ENCODE measurements around the gene SRPX2.
"Not testable (repeated sequence)": the region's sequence is repeated elsewhere in the genome, so short reads cannot be mapped to it uniquely, and the experiment has no call there.

The SRPX2 gene

DNA sequence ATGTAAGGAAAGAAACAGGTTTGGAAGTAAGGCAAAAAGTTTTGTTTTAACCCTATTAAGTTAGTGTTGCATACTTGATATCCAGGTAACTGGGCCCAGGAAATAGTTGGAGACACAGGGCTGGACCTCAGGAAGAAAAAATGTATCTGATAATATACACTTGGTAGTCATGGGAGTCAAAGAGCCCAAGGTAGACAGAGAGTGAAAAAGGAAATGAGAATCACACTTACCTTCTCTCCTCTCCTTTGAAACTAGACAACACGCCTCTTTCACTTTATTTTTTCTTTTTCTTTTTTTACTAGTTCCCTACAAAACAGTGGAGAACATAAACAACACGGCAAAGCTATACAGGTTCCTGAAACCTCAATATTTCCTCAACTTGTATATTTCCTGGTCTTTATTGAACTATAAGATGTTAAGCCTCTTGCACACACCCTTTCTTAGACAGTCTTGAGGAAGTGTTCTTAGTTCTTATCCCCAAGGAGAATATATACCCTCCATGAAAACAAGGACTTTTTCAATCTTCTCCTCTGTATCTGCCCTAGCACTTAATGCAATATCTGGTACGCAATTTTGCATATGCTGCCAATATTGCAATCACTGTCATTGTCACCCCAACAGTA is 60.7 kb downstream of the SRPX2 start:
- DNase-seq, result no peak

GRCh38 chrX:100710816-100711215 is 66.8 kb downstream of the SRPX2 start:
- no peak for DNase-seq

DNA sequence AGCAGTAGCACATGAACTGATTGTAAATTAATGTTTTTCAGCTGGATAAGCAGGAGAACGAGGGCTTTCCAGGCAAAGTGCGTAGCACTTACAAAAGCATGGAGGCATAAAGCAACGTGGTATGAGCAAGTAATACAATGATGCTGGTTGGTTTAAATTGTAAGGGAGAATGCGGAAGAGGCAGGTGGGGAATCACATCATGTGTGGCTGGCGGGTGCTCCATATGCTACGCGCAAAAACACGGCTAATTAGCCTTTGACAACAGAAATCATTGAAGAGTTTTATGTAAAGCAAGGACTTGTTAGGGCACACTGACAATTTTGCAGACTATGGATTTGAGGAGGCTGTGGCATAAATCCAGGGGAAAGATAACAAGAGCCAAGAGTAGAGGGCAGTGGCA is 73.4 kb downstream of the SRPX2 start:
- DNase-seq, result no peak

- DNase-seq, result no peak
These were observed 75.1 kb downstream of the SRPX2 start for GRCh38 chrX:100719139-100719538.

- no peak for DNase-seq
These were observed 76.3 kb downstream of the SRPX2 start for GRCh38 chrX:100720301-100720700.

GRCh38 chrX:100721328-100721727 is 77.3 kb downstream of the SRPX2 start:
- peak; percentile 15 for DNase-seq

GRCh38 chrX:100724006-100724405 is 80.0 kb downstream of the SRPX2 start:
- not testable (repeated sequence) for DNase-seq

Measured in NCI-H226 (cell line).